ENCODE measurements around the gene TBC1D2. TPM values are rescaled to one million over a fixed set of nuclear protein-coding genes. Genes with fewer than 3 reads are reported as not detected.

TBC1D2 gene
- total and polyA plus RNA-seq, 2 of the 13 experiments (the other 11 are each of a cell fraction or from before 2014, with no cell fraction given): 2.0 to 2.8 TPM

GRCh38 chr9:98159301-98159700 lies 96.1 kb downstream of the TBC1D2 start:
- Histone ChIP-seq H3K27ac (ENCODE audit: extremely low read length, insufficient read depth, low read length) (no peak overlapping the region), H3K9me3 (ENCODE audit: low read length) (no peaks in the 10 kb centered on the region), H2AFZ (ENCODE audit: low read length) (no peak overlapping the region), H3K27me3 (ENCODE audit: control insufficient read depth in 1 of 2, insufficient read depth in 2 of 2, low read length in 2 of 2) (no peaks in the 10 kb centered on the region), H3K79me2 (ENCODE audit: insufficient read depth, low read length) (peaks cover 9% of the 10 kb centered on the region), H3K4me3 (replicated peaks in 1 of 3; ENCODE audit: insufficient read depth in 1 of 3, low read depth in 2 of 3, low read length in 3 of 3) (no peak overlapping the region), H3K36me3 (replicated peaks in 1 of 2; ENCODE audit: control insufficient read depth in 1 of 2, insufficient read depth in 2 of 2, low read length in 2 of 2) (peaks cover 5 to 19% of the 10 kb centered on the region in 2 experiments; a peak in 4 of 5 replicates), H3K4me2 (ENCODE audit: low read depth, low read length) (no peak overlapping the region), H3K9ac (ENCODE audit: insufficient read depth, low read depth, low read length) (no peak overlapping the region), H4K20me1 (ENCODE audit: insufficient read depth, low read length) (no peaks in the 10 kb centered on the region), H3K4me1 (ENCODE audit: insufficient read depth, low read length) (peaks cover 52% of the 10 kb centered on the region)
- FAIRE-seq: no peak
- ATAC-seq: no peak
- DNase-seq (ENCODE audit: low spot score): no peak
- in situ Hi-C loops (cut with HindIII; ENCODE audit: extremely low pct_ligation_motif_present, low pct_unique_long_range_greater_than_20kb): no loop called here
- TF ChIP-seq ZNF451 (CRISPR knock-in tag; IDR thresholded peaks at IDR 0.05) (no peak), ETV5 (CRISPR knock-in tag; IDR thresholded peaks at IDR 0.05; ENCODE audit: borderline replicate concordance) (no peak)
- POLR2A ChIA-PET: interaction anchor here (1.9 kb wide), 2 partner anchors 32 to 40 kb away, joined by 5 to 7 read pairs; partner anchors contain the start of gene TRIM14
- intact Hi-C loops (cut with micrococcal nuclease; ENCODE audit: unreplicated experiment): no loop called here
- BruUV-seq (replicated peaks): no TSS peak
- WGBS (ENCODE audit: low lambda C conversion rate): 91% methylated on average over 5 of the region's 5 CpGs
- CTCF ChIA-PET (ENCODE audit: low intra/inter-chr PET ratio, low total read pairs): no interaction called here

GRCh38 chr9:98158071-98158831 lies 97.2 kb downstream of the TBC1D2 start:
- Histone ChIP-seq H4K20me1 (ENCODE audit: insufficient read depth, low read length) (no peaks in the 10 kb centered on the region), H3K4me1 (ENCODE audit: insufficient read depth, low read length) (peaks cover 42% of the 10 kb centered on the region), H3K4me2 (ENCODE audit: low read depth, low read length) (peak overlapping the region; percentile 16; the same call in 1 of the 2 replicates), H3K27ac (ENCODE audit: extremely low read length, insufficient read depth, low read length) (no peak overlapping the region), H3K36me3 (replicated peaks in 1 of 2; ENCODE audit: control insufficient read depth in 1 of 2, insufficient read depth in 2 of 2, low read length in 2 of 2) (peaks cover 5 to 25% of the 10 kb centered on the region in 2 experiments; a peak in 4 of 5 replicates), H3K4me3 (replicated peaks in 1 of 3; ENCODE audit: insufficient read depth in 1 of 3, low read depth in 2 of 3, low read length in 3 of 3) (no peak overlapping the region), H3K27me3 (ENCODE audit: control insufficient read depth in 1 of 2, insufficient read depth in 2 of 2, low read length in 2 of 2) (no peaks in the 10 kb centered on the region), H2AFZ (ENCODE audit: low read length) (no peak overlapping the region), H3K79me2 (ENCODE audit: insufficient read depth, low read length) (peaks cover 7% of the 10 kb centered on the region), H3K9me3 (ENCODE audit: low read length) (no peaks in the 10 kb centered on the region), H3K9ac (ENCODE audit: insufficient read depth, low read depth, low read length) (no peak overlapping the region)
- ATAC-seq: peak; percentile 98
- no TSS peak for BruUV-seq (replicated peaks)
- FAIRE-seq: peak; percentile 77
- ChIA-PET POLR2A (interaction anchor here (0.9 to 1.9 kb wide), 3 partner anchors 39 to 100 kb away, joined by 3 to 5 read pairs (median 3); partner anchors contain the start of genes TBC1D2 and TRIM14), CTCF (ENCODE audit: low intra/inter-chr PET ratio, low total read pairs) (no interaction called here)
- 3% methylated on average over 4 of the region's 4 CpGs for WGBS (ENCODE audit: low lambda C conversion rate)
- intact Hi-C loops (cut with micrococcal nuclease; ENCODE audit: unreplicated experiment): loop anchor here (1.0 kb wide), 1 partner anchor 10 kb away; no protein-coding TSS in a partner anchor
- in situ Hi-C loops (cut with HindIII; ENCODE audit: extremely low pct_ligation_motif_present, low pct_unique_long_range_greater_than_20kb): no loop called here
- DNase-seq (ENCODE audit: low spot score): peak; percentile 88
- TF ChIP-seq CCAR2 (optimal IDR thresholded peaks at IDR 0.05; ENCODE audit: low read depth, low read length): no peak
- no peak for TF ChIP-seq GPBP1L1 (CRISPR knock-in tag; IDR thresholded peaks at IDR 0.05)
- no peak for TF ChIP-seq TRAFD1 (CRISPR knock-in tag; IDR thresholded peaks at IDR 0.05; ENCODE audit: borderline replicate concordance)
- TF ChIP-seq ZNF580 (CRISPR knock-in tag; IDR thresholded peaks at IDR 0.05; ENCODE audit: borderline replicate concordance, low read depth): 0 out of 2 replicates have a peak, but pooled peaks have one; percentile 26
- no peak for TF ChIP-seq ZNF33A (CRISPR knock-in tag; IDR thresholded peaks at IDR 0.05; ENCODE audit: borderline replicate concordance)
- TF ChIP-seq DMAP1 (CRISPR knock-in tag; IDR thresholded peaks at IDR 0.05): no peak
- no peak for TF ChIP-seq SP140L (CRISPR knock-in tag; IDR thresholded peaks at IDR 0.05; ENCODE audit: borderline replicate concordance)
- TF ChIP-seq ELF3 (CRISPR knock-in tag; IDR thresholded peaks at IDR 0.05): peak; percentile 45; the same call in 1 of the 2 replicates
- TF ChIP-seq ZNF136 (CRISPR knock-in tag; IDR thresholded peaks at IDR 0.05; ENCODE audit: low read depth): no peak
- TF ChIP-seq REL (CRISPR knock-in tag; conservative IDR thresholded peaks at IDR 0.05): no peak
- no peak for TF ChIP-seq FOXC1 (CRISPR knock-in tag; IDR thresholded peaks at IDR 0.05; ENCODE audit: borderline replicate concordance)
- no peak for TF ChIP-seq ZNF274 (CRISPR knock-in tag; IDR thresholded peaks at IDR 0.05)
- TF ChIP-seq CBX1 (IDR thresholded peaks at IDR 0.05; ENCODE audit: low read depth): no peak

Measured in HepG2 (cell line).